Measurements from ENCODE around the gene PABPC3. TPM values are rescaled to one million over a fixed set of nuclear protein-coding genes. Genes with fewer than 3 reads are reported as not detected.

Gene PABPC3
- total RNA-seq, 2 donors from 2014 or later = 0.11 TPM; not detected in 1

- no peaks in the 10 kb centered on the region for H3K36me3 Mint-ChIP-seq
- H3K9me3 Mint-ChIP-seq = no peaks in the 10 kb centered on the region
- H3K27me3 Mint-ChIP-seq = peaks cover 9 to 22% of the 10 kb centered on the region in 2 donors
- ATAC-seq = no peak
- no peaks in the 10 kb centered on the region for H3K4me1 Mint-ChIP-seq (ENCODE audit: low read depth in 2 of 2)
- H3K27ac Mint-ChIP-seq = no peak overlapping the region
- no peak for DNase-seq (ENCODE audit: low spot score)
- no peak overlapping the region for H3K4me3 Mint-ChIP-seq
These were observed 11.8 kb upstream of the PABPC3 start for GRCh38 chr13:25084096-25084495.

- DNase-seq (ENCODE audit: low spot score) (no peak), ATAC-seq (no peak)
- Mint-ChIP-seq H3K9me3 (no peaks in the 10 kb centered on the region), H3K4me1 (ENCODE audit: low read depth in 2 of 2) (no peaks in the 10 kb centered on the region), H3K27me3 (peaks cover 13 to 22% of the 10 kb centered on the region in 2 donors), H3K4me3 (no peak overlapping the region), H3K36me3 (no peaks in the 10 kb centered on the region), H3K27ac (no peak overlapping the region)
These were observed 10.7 kb upstream of the PABPC3 start for GRCh38 chr13:25085125-25085742.

- Mint-ChIP-seq H3K9me3 (no peaks in the 10 kb centered on the region), H3K36me3 (no peaks in the 10 kb centered on the region), H3K27me3 (peaks cover 16 to 20% of the 10 kb centered on the region in 2 donors), H3K27ac (no peak overlapping the region), H3K4me3 (no peak overlapping the region), H3K4me1 (ENCODE audit: low read depth in 2 of 2) (no peaks in the 10 kb centered on the region)
- DNase-seq (ENCODE audit: low spot score) (no peak), ATAC-seq (no peak)
These were observed 7.2 kb upstream of the PABPC3 start for GRCh38 chr13:25088562-25089221.

- no peaks in the 10 kb centered on the region for H3K36me3 Mint-ChIP-seq
- DNase-seq (ENCODE audit: low spot score) = no peak
- no peak overlapping the region for H3K27ac Mint-ChIP-seq
- H3K4me3 Mint-ChIP-seq = no peak overlapping the region
- no peaks in the 10 kb centered on the region for H3K4me1 Mint-ChIP-seq (ENCODE audit: low read depth in 2 of 2)
- H3K9me3 Mint-ChIP-seq = no peaks in the 10 kb centered on the region
- peak; percentile 33 to 57 for ATAC-seq
- peaks cover 29 to 40% of the 10 kb centered on the region in 2 donors for H3K27me3 Mint-ChIP-seq
These were observed 1.5 kb downstream of the PABPC3 start for GRCh38 chr13:25097426-25097825.

GRCh38 chr13:25103711-25104110, 7.8 kb downstream of the PABPC3 start:
- DNase-seq (ENCODE audit: low spot score) = no peak
- no peak for ATAC-seq
- no peaks in the 10 kb centered on the region for H3K9me3 Mint-ChIP-seq

GRCh38 chr13:25109341-25109740, 13.4 kb downstream of the PABPC3 start:
- Mint-ChIP-seq H3K27me3 (peaks cover 14 to 26% of the 10 kb centered on the region in 2 donors), H3K36me3 (no peaks in the 10 kb centered on the region), H3K4me1 (ENCODE audit: low read depth in 2 of 2) (no peaks in the 10 kb centered on the region), H3K27ac (no peak overlapping the region), H3K9me3 (no peaks in the 10 kb centered on the region), H3K4me3 (no peak overlapping the region)
- DNase-seq (ENCODE audit: low spot score) = no peak
- no peak for ATAC-seq

More at GRCh38 chr13:25103711-25104110, 7.8 kb downstream of the PABPC3 start:
- Mint-ChIP-seq H3K4me3 (no peak overlapping the region), H3K4me1 (ENCODE audit: low read depth in 2 of 2) (no peaks in the 10 kb centered on the region), H3K27me3 (peaks cover 9 to 27% of the 10 kb centered on the region in 2 donors), H3K27ac (no peak overlapping the region), H3K36me3 (no peaks in the 10 kb centered on the region)

GRCh38 chr13:25110956-25111584, 15.1 kb downstream of the PABPC3 start:
- Mint-ChIP-seq H3K9me3 (no peaks in the 10 kb centered on the region), H3K27me3 (peaks cover 21 to 34% of the 10 kb centered on the region in 2 donors), H3K4me3 (no peak overlapping the region), H3K27ac (no peak overlapping the region), H3K36me3 (no peaks in the 10 kb centered on the region), H3K4me1 (ENCODE audit: low read depth in 2 of 2) (no peaks in the 10 kb centered on the region)
- DNase-seq (ENCODE audit: low spot score) (no peak), ATAC-seq (no peak)

GRCh38 chr13:25111585-25111956, 15.6 kb downstream of the PABPC3 start:
- no peak overlapping the region for H3K4me3 Mint-ChIP-seq

GRCh38 chr13:25112695-25113255, 16.8 kb downstream of the PABPC3 start:
- Mint-ChIP-seq H3K4me1 (ENCODE audit: low read depth in 2 of 2) (no peaks in the 10 kb centered on the region), H3K27me3 (peaks cover 20 to 35% of the 10 kb centered on the region in 2 donors), H3K36me3 (no peaks in the 10 kb centered on the region), H3K27ac (no peak overlapping the region), H3K9me3 (no peaks in the 10 kb centered on the region), H3K4me3 (no peak overlapping the region)
- no peak for DNase-seq (ENCODE audit: low spot score)
- ATAC-seq = no peak

More at GRCh38 chr13:25111585-25111956, 15.6 kb downstream of the PABPC3 start:
- no peaks in the 10 kb centered on the region for H3K9me3 Mint-ChIP-seq
- no peak overlapping the region for H3K27ac Mint-ChIP-seq
- DNase-seq (ENCODE audit: low spot score) (no peak), ATAC-seq (no peak)
- H3K36me3 Mint-ChIP-seq = no peaks in the 10 kb centered on the region
- H3K27me3 Mint-ChIP-seq = peaks cover 17 to 34% of the 10 kb centered on the region in 2 donors
- no peaks in the 10 kb centered on the region for H3K4me1 Mint-ChIP-seq (ENCODE audit: low read depth in 2 of 2)

GRCh38 chr13:25114220-25114619, 18.3 kb downstream of the PABPC3 start:
- Mint-ChIP-seq H3K27ac (no peak overlapping the region), H3K4me1 (ENCODE audit: low read depth in 2 of 2) (no peaks in the 10 kb centered on the region), H3K36me3 (no peaks in the 10 kb centered on the region), H3K4me3 (no peak overlapping the region), H3K27me3 (peaks cover 22 to 32% of the 10 kb centered on the region in 2 donors), H3K9me3 (no peaks in the 10 kb centered on the region)
- ATAC-seq (peak; percentile 54 to 65), DNase-seq (ENCODE audit: low spot score) (peak; percentile 65)

GRCh38 chr13:25116044-25116443, 20.1 kb downstream of the PABPC3 start:
- no peak for DNase-seq (ENCODE audit: low spot score)
- ATAC-seq = no peak
- Mint-ChIP-seq H3K27ac (no peak overlapping the region), H3K27me3 (peaks cover 24 to 44% of the 10 kb centered on the region in 2 donors), H3K9me3 (no peaks in the 10 kb centered on the region), H3K36me3 (no peaks in the 10 kb centered on the region), H3K4me3 (no peak overlapping the region), H3K4me1 (ENCODE audit: low read depth in 2 of 2) (no peaks in the 10 kb centered on the region)

GRCh38 chr13:25117312-25117711, 21.4 kb downstream of the PABPC3 start:
- H3K4me3 Mint-ChIP-seq = no peak overlapping the region
- H3K9me3 Mint-ChIP-seq = no peaks in the 10 kb centered on the region
- ATAC-seq = no peak
- no peak overlapping the region for H3K27ac Mint-ChIP-seq
- no peaks in the 10 kb centered on the region for H3K4me1 Mint-ChIP-seq (ENCODE audit: low read depth in 2 of 2)
- DNase-seq (ENCODE audit: low spot score) = no peak
- no peaks in the 10 kb centered on the region for H3K36me3 Mint-ChIP-seq
- H3K27me3 Mint-ChIP-seq = peaks cover 24 to 50% of the 10 kb centered on the region in 2 donors

- DNase-seq (ENCODE audit: low spot score) (no peak), ATAC-seq (no peak)
- Mint-ChIP-seq H3K27me3 (peaks cover 26 to 58% of the 10 kb centered on the region in 2 donors), H3K4me1 (ENCODE audit: low read depth in 2 of 2) (no peaks in the 10 kb centered on the region), H3K9me3 (no peaks in the 10 kb centered on the region), H3K36me3 (no peaks in the 10 kb centered on the region), H3K4me3 (no peak overlapping the region), H3K27ac (no peak overlapping the region)
These were observed 22.5 kb downstream of the PABPC3 start for GRCh38 chr13:25118378-25118905.

- ATAC-seq (no peak), DNase-seq (ENCODE audit: low spot score) (no peak)
- peaks cover 4% of the 10 kb centered on the region for H3K36me3 Mint-ChIP-seq
- no peaks in the 10 kb centered on the region for H3K9me3 Mint-ChIP-seq
- H3K4me1 Mint-ChIP-seq (ENCODE audit: low read depth in 2 of 2) = no peaks in the 10 kb centered on the region
- no peak overlapping the region for H3K27ac Mint-ChIP-seq
- H3K27me3 Mint-ChIP-seq = peaks cover 22 to 56% of the 10 kb centered on the region in 2 donors
- no peak overlapping the region for H3K4me3 Mint-ChIP-seq
These were observed 35.0 kb downstream of the PABPC3 start for GRCh38 chr13:25130944-25131343.

Data from natural killer cell treated with Interleukin-12 subunit alpha and Interleukin-12 subunit beta and Interleukin-15 and Interleukin-18, amount 100 ng/mL, for 72 hours (primary cell).